Measurements from ENCODE around the gene AGPAT4. TPM values are rescaled to one million over a fixed set of nuclear protein-coding genes. Genes with fewer than 3 reads are reported as not detected.

The AGPAT4 gene
- total RNA-seq, 1 experiment from 2014 or later, result 10.1 TPM

GRCh38 chr6:161211380-161212035 lies 62.4 kb downstream of the AGPAT4 start:
- H3K9me3 ChIP-seq (ENCODE audit: low read depth, low read length, poor library complexity, severe bottlenecking), result peaks cover 28% of the 10 kb centered on the region
- H3K4me1 ChIP-seq (ENCODE audit: insufficient read depth, low read length, poor library complexity, severe bottlenecking), result no peaks in the 10 kb centered on the region
- DNase-seq (ENCODE audit: low spot score), result no peak
- BruUV-seq (replicated peaks), result no TSS peak
- ChIA-PET CTCF (no interaction called here), POLR2A (ENCODE audit: low non-redundant PET) (no interaction called here)
- no peaks in the 10 kb centered on the region for H3K27me3 ChIP-seq (replicated peaks; ENCODE audit: insufficient read depth, low read depth, low read length, poor library complexity)
- H3K36me3 ChIP-seq (ENCODE audit: insufficient read depth, low read length, poor library complexity, severe bottlenecking), result no peaks in the 10 kb centered on the region
- TF ChIP-seq CTCF (conservative IDR thresholded peaks at IDR 0.05; ENCODE audit: low read depth, low read length) (no peak), EZH2 (IDR thresholded peaks at IDR 0.05; ENCODE audit: borderline replicate concordance, low read depth, low read length, poor library complexity, severe bottlenecking) (no peak)
- intact Hi-C loops (cut with micrococcal nuclease; ENCODE audit: unreplicated experiment), result no loop called here
- no peak overlapping the region for H3K27ac ChIP-seq (ENCODE audit: low read depth, low read length, poor library complexity, severe bottlenecking)
- H3K4me3 ChIP-seq (ENCODE audit: low read depth, low read length, poor library complexity, severe bottlenecking), result no peak overlapping the region

- ChIA-PET CTCF (no interaction called here), POLR2A (ENCODE audit: low non-redundant PET) (no interaction called here)
- peaks cover 28% of the 10 kb centered on the region for H3K9me3 ChIP-seq (ENCODE audit: low read depth, low read length, poor library complexity, severe bottlenecking)
- no peak overlapping the region for H3K4me3 ChIP-seq (ENCODE audit: low read depth, low read length, poor library complexity, severe bottlenecking)
- H3K27ac ChIP-seq (ENCODE audit: low read depth, low read length, poor library complexity, severe bottlenecking), result no peak overlapping the region
- no peaks in the 10 kb centered on the region for H3K36me3 ChIP-seq (ENCODE audit: insufficient read depth, low read length, poor library complexity, severe bottlenecking)
- no peaks in the 10 kb centered on the region for H3K4me1 ChIP-seq (ENCODE audit: insufficient read depth, low read length, poor library complexity, severe bottlenecking)
- no peak for DNase-seq (ENCODE audit: low spot score)
- TF ChIP-seq CTCF (conservative IDR thresholded peaks at IDR 0.05; ENCODE audit: low read depth, low read length), result no peak
- TF ChIP-seq EZH2 (IDR thresholded peaks at IDR 0.05; ENCODE audit: borderline replicate concordance, low read depth, low read length, poor library complexity, severe bottlenecking), result no peak
- BruUV-seq (replicated peaks), result no TSS peak
- intact Hi-C loops (cut with micrococcal nuclease; ENCODE audit: unreplicated experiment), result no loop called here
- H3K27me3 ChIP-seq (replicated peaks; ENCODE audit: insufficient read depth, low read depth, low read length, poor library complexity), result no peaks in the 10 kb centered on the region
Observed at GRCh38 chr6:161210857-161211256, 63.0 kb downstream of the AGPAT4 start.

GRCh38 chr6:161207200-161207599 lies 66.7 kb downstream of the AGPAT4 start:
- Histone ChIP-seq H3K27me3 (replicated peaks; ENCODE audit: insufficient read depth, low read depth, low read length, poor library complexity) (no peaks in the 10 kb centered on the region), H3K27ac (ENCODE audit: low read depth, low read length, poor library complexity, severe bottlenecking) (no peak overlapping the region), H3K4me1 (ENCODE audit: insufficient read depth, low read length, poor library complexity, severe bottlenecking) (no peaks in the 10 kb centered on the region), H3K9me3 (ENCODE audit: low read depth, low read length, poor library complexity, severe bottlenecking) (peaks cover 16% of the 10 kb centered on the region), H3K4me3 (ENCODE audit: low read depth, low read length, poor library complexity, severe bottlenecking) (no peak overlapping the region), H3K36me3 (ENCODE audit: insufficient read depth, low read length, poor library complexity, severe bottlenecking) (no peaks in the 10 kb centered on the region)
- no peak for DNase-seq (ENCODE audit: low spot score)
- TF ChIP-seq EZH2 (IDR thresholded peaks at IDR 0.05; ENCODE audit: borderline replicate concordance, low read depth, low read length, poor library complexity, severe bottlenecking) (no peak), CTCF (conservative IDR thresholded peaks at IDR 0.05; ENCODE audit: low read depth, low read length) (no peak)
- no TSS peak for BruUV-seq (replicated peaks)
- POLR2A ChIA-PET (ENCODE audit: low non-redundant PET), result no interaction called here
- intact Hi-C loops (cut with micrococcal nuclease; ENCODE audit: unreplicated experiment), result no loop called here
- CTCF ChIA-PET, result no interaction called here

Measured in A673 (cell line).